ENCODE results near the gene C22orf39.

- TF ChIP-seq CTCF (conservative IDR thresholded peaks at IDR 0.05; ENCODE audit: low read length) (no peak), EZH2phosphoT487 (IDR thresholded peaks at IDR 0.05; ENCODE audit: borderline replicate concordance, low read depth, low read length) (no peak)
Measured at GRCh38 chr22:19496324-19496630, 48.8 kb upstream of the C22orf39 start.

Data from OCI-LY7 (cell line).